ENCODE results near the gene CAMTA1.

DNA sequence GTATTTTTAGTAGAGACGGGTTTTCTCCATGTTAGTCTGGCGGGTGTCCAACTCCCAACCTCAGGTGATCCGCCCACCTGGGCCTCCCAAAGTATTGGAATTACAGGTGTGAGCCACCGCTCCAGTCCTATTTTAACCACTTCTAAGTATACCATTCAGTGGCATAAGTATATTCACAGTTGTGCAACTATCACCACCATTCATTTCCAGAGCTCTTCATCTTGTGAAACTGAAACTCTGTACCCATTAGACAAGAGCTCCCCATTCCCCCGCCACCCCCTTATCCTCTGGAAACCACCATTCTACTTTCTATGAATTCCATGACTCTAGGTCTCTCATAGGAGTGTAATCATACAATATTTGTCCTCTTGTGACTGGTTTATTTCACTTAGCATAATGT, 40.2 kb upstream of the CAMTA1 start:
- TF ChIP-seq, protein P1, sequence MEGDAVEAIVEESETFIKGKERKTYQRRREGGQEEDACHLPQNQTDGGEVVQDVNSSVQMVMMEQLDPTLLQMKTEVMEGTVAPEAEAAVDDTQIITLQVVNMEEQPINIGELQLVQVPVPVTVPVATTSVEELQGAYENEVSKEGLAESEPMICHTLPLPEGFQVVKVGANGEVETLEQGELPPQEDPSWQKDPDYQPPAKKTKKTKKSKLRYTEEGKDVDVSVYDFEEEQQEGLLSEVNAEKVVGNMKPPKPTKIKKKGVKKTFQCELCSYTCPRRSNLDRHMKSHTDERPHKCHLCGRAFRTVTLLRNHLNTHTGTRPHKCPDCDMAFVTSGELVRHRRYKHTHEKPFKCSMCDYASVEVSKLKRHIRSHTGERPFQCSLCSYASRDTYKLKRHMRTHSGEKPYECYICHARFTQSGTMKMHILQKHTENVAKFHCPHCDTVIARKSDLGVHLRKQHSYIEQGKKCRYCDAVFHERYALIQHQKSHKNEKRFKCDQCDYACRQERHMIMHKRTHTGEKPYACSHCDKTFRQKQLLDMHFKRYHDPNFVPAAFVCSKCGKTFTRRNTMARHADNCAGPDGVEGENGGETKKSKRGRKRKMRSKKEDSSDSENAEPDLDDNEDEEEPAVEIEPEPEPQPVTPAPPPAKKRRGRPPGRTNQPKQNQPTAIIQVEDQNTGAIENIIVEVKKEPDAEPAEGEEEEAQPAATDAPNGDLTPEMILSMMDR (conservative IDR thresholded peaks at IDR 0.05; ENCODE audit: low read length): no peak
- TF ChIP-seq EZH2phosphoT487 (IDR thresholded peaks at IDR 0.05; ENCODE audit: borderline replicate concordance, low read depth, low read length): no peak
